Measurements from ENCODE around the gene CNP. TPM values are rescaled to one million over a fixed set of nuclear protein-coding genes. Genes with fewer than 3 reads are reported as not detected.

The CNP gene
- total RNA-seq, 1 experiment from 2014 or later, result 144 TPM

- H3K27ac Mint-ChIP-seq (ENCODE audit: unreplicated experiment), result no peak overlapping the region
- BruUV-seq (replicated peaks), result no TSS peak
These were observed 21.7 kb upstream of the CNP start for GRCh38 chr17:41944943-41945342.

GRCh38 chr17:41948762-41949460 lies 17.7 kb upstream of the CNP start:
- DNase-seq, result no peak
- TF ChIP-seq CTCF (IDR thresholded peaks at IDR 0.05; ENCODE audit: unreplicated experiment), result no peak
- BruUV-seq (replicated peaks), result no TSS peak
- intact Hi-C loops (cut with micrococcal nuclease; ENCODE audit: unreplicated experiment), result no loop called here
- Mint-ChIP-seq H3K27ac (ENCODE audit: unreplicated experiment) (no peak overlapping the region), H3K36me3 (ENCODE audit: insufficient read depth, unreplicated experiment) (no peaks in the 10 kb centered on the region), H3K9me3 (ENCODE audit: low read depth, unreplicated experiment) (no peaks in the 10 kb centered on the region), H3K4me1 (ENCODE audit: low read depth, unreplicated experiment) (no peaks in the 10 kb centered on the region), H3K4me3 (ENCODE audit: low read depth, unreplicated experiment) (no peak overlapping the region), H3K27me3 (ENCODE audit: unreplicated experiment) (no peaks in the 10 kb centered on the region)
- CTCF ChIA-PET, result interaction anchor here (0.5 to 1.2 kb wide), 3 partner anchors 10 to 186 kb away, joined by 3 to 4 read pairs (median 3); no protein-coding TSS in a partner anchor

More at GRCh38 chr17:41944943-41945342, 21.7 kb upstream of the CNP start:
- peaks cover 17% of the 10 kb centered on the region for H3K27me3 Mint-ChIP-seq (ENCODE audit: unreplicated experiment)
- H3K4me1 Mint-ChIP-seq (ENCODE audit: low read depth, unreplicated experiment), result no peaks in the 10 kb centered on the region
- no peak overlapping the region for H3K4me3 Mint-ChIP-seq (ENCODE audit: low read depth, unreplicated experiment)
- no peak for TF ChIP-seq CTCF (IDR thresholded peaks at IDR 0.05; ENCODE audit: unreplicated experiment)
- CTCF ChIA-PET, result interaction anchor here (0.7 kb wide), 1 partner anchor 1521 kb away, joined by 5 read pairs; no protein-coding TSS in a partner anchor
- no peak for DNase-seq
- intact Hi-C loops (cut with micrococcal nuclease; ENCODE audit: unreplicated experiment), result no loop called here
- H3K9me3 Mint-ChIP-seq (ENCODE audit: low read depth, unreplicated experiment), result no peaks in the 10 kb centered on the region
- no peaks in the 10 kb centered on the region for H3K36me3 Mint-ChIP-seq (ENCODE audit: insufficient read depth, unreplicated experiment)

GRCh38 chr17:41956522-41956921 lies 10.1 kb upstream of the CNP start:
- Mint-ChIP-seq H3K4me1 (ENCODE audit: low read depth, unreplicated experiment) (peaks cover 24% of the 10 kb centered on the region), H3K36me3 (ENCODE audit: insufficient read depth, unreplicated experiment) (peaks cover 5% of the 10 kb centered on the region), H3K27me3 (ENCODE audit: unreplicated experiment) (peaks cover 11% of the 10 kb centered on the region), H3K9me3 (ENCODE audit: low read depth, unreplicated experiment) (no peaks in the 10 kb centered on the region), H3K4me3 (ENCODE audit: low read depth, unreplicated experiment) (no peak overlapping the region), H3K27ac (ENCODE audit: unreplicated experiment) (no peak overlapping the region)
- TF ChIP-seq CTCF (IDR thresholded peaks at IDR 0.05; ENCODE audit: unreplicated experiment), result no peak
- no peak for DNase-seq
- BruUV-seq (replicated peaks), result no TSS peak
- CTCF ChIA-PET, result interaction anchor here (0.7 to 2.1 kb wide), 2 partner anchors 26 to 39 kb away, joined by 3 to 7 read pairs; partner anchors contain the start of gene ODAD4
- intact Hi-C loops (cut with micrococcal nuclease; ENCODE audit: unreplicated experiment), result loop anchor here (5.0 kb wide), 1 partner anchor 219 kb away; no protein-coding TSS in a partner anchor

GRCh38 chr17:41957031-41957868 lies 9.3 kb upstream of the CNP start:
- CTCF ChIA-PET, result interaction anchor here (0.5 to 2.1 kb wide), 4 partner anchors 27 to 157 kb away, joined by 3 to 7 read pairs (median 5); partner anchors contain the start of gene ODAD4
- intact Hi-C loops (cut with micrococcal nuclease; ENCODE audit: unreplicated experiment), result loop anchor here (5.0 kb wide), 1 partner anchor 220 kb away; no protein-coding TSS in a partner anchor
- Mint-ChIP-seq H3K27ac (ENCODE audit: unreplicated experiment) (peak overlapping the region; percentile 69), H3K4me3 (ENCODE audit: low read depth, unreplicated experiment) (peak overlapping the region; percentile 15), H3K27me3 (ENCODE audit: unreplicated experiment) (peaks cover 19% of the 10 kb centered on the region), H3K9me3 (ENCODE audit: low read depth, unreplicated experiment) (no peaks in the 10 kb centered on the region), H3K4me1 (ENCODE audit: low read depth, unreplicated experiment) (peaks cover 24% of the 10 kb centered on the region), H3K36me3 (ENCODE audit: insufficient read depth, unreplicated experiment) (peaks cover 5% of the 10 kb centered on the region)
- no peak for DNase-seq
- no TSS peak for BruUV-seq (replicated peaks)
- TF ChIP-seq CTCF (IDR thresholded peaks at IDR 0.05; ENCODE audit: unreplicated experiment), result no peak

All from Calu3 (cell line).